Calu3 (cell line): ENCODE measurements around the gene LCLAT1. TPM values are rescaled to one million over a fixed set of nuclear protein-coding genes. Genes with fewer than 3 reads are reported as not detected.

Experiments used
- BruUV-seq: library from RNA; stranded (reverse); fragments of 400-500 nt; replicated peaks from 2 replicates; lab custom pipeline; 2021; lab: Mats Ljungman, UMichigan
- CTCF ChIA-PET: fragments of 300-600 bp; sonication (Branson Sonifier 250); formaldehyde crosslinking; loops from one replicate; lab custom pipeline; 2022; ENCODE audit warnings: antibody characterized with exemption; lab: Charles Lee
- DNase-seq: peaks from one replicate; pipeline ENCODE4 v3.0.0; 2022
- H3K27ac Mint-ChIP-seq: one replicate; pipeline ENCODE4 v1.8.0; 2022; ENCODE audit warnings: mixed read lengths; ENCODE audit not compliant: unreplicated experiment
- H3K27me3 Mint-ChIP-seq: one replicate; pipeline ENCODE4 v1.8.0; 2022; ENCODE audit warnings: mixed read lengths; ENCODE audit not compliant: unreplicated experiment
- H3K36me3 Mint-ChIP-seq: one replicate; pipeline ENCODE4 v1.8.0; 2022; ENCODE audit warnings: mild to moderate bottlenecking, moderate library complexity, mixed read lengths; ENCODE audit not compliant: insufficient read depth, unreplicated experiment
- H3K4me1 Mint-ChIP-seq: one replicate; pipeline ENCODE4 v1.8.0; 2022; ENCODE audit warnings: mild to moderate bottlenecking, low read depth, mixed read lengths; ENCODE audit not compliant: unreplicated experiment
- H3K4me3 Mint-ChIP-seq: one replicate; pipeline ENCODE4 v1.8.0; 2022; ENCODE audit warnings: mild to moderate bottlenecking, low read depth, moderate library complexity, mixed read lengths; ENCODE audit not compliant: unreplicated experiment
- H3K9me3 Mint-ChIP-seq: one replicate; pipeline ENCODE4 v1.8.0; 2022; ENCODE audit warnings: low read depth, mixed read lengths; ENCODE audit not compliant: unreplicated experiment
- CTCF ChIP-seq: fragments of 200-600 bp; IDR thresholded peaks from one replicate; pipeline ENCODE4 v1.8.0; 2022; ENCODE audit warnings: antibody characterized with exemption; ENCODE audit not compliant: unreplicated experiment
- intact Hi-C: fragments of 100-400 bp; cut with micrococcal nuclease; formaldehyde crosslinking; loops from one replicate; pipeline ENCODE4 v1.10.0; 2022; ENCODE audit not compliant: unreplicated experiment
- total RNA-seq: library from RNA; stranded (reverse); gene quantifications from 2 replicates; pipeline ENCODE4 v1.2.3, GENCODE V29; 2022

The LCLAT1 gene
- total RNA-seq, 1 experiment from 2014 or later: 47.6 TPM

- no peak for TF ChIP-seq CTCF
- no TSS peak for BruUV-seq
- Mint-ChIP-seq H3K36me3 (peaks cover 5% of the 10 kb centered on the region), H3K27ac (no peak overlapping the region), H3K4me3 (no peak overlapping the region), H3K27me3 (no peaks in the 10 kb centered on the region), H3K4me1 (peaks cover 25% of the 10 kb centered on the region), H3K9me3 (no peaks in the 10 kb centered on the region)
- intact Hi-C loops: no loop called here
- CTCF ChIA-PET: no interaction called here
- DNase-seq: no peak
Measured at GRCh38 chr2:30484145-30484544, 37.1 kb downstream of the LCLAT1 start.

- Mint-ChIP-seq H3K9me3 (no peaks in the 10 kb centered on the region), H3K27me3 (no peaks in the 10 kb centered on the region), H3K27ac (no peak overlapping the region), H3K4me1 (peaks cover 25% of the 10 kb centered on the region), H3K4me3 (no peak overlapping the region), H3K36me3 (peaks cover 5% of the 10 kb centered on the region)
- no peak for TF ChIP-seq CTCF
- DNase-seq: no peak
- intact Hi-C loops: no loop called here
- CTCF ChIA-PET: no interaction called here
- BruUV-seq: no TSS peak
Measured at GRCh38 chr2:30484995-30485394, 37.9 kb downstream of the LCLAT1 start.

- no peaks in the 10 kb centered on the region for H3K36me3 Mint-ChIP-seq
- no peak overlapping the region for H3K4me3 Mint-ChIP-seq
- no peak for TF ChIP-seq CTCF
- peaks cover 10% of the 10 kb centered on the region for H3K4me1 Mint-ChIP-seq
- intact Hi-C loops: no loop called here
- H3K27me3 Mint-ChIP-seq: no peaks in the 10 kb centered on the region
- CTCF ChIA-PET: no interaction called here
- DNase-seq: no peak
- H3K9me3 Mint-ChIP-seq: no peaks in the 10 kb centered on the region
- no peak overlapping the region for H3K27ac Mint-ChIP-seq
- BruUV-seq: no TSS peak
Measured at GRCh38 chr2:30486655-30487054, 39.6 kb downstream of the LCLAT1 start.

GRCh38 chr2:30487603-30488002 is 40.6 kb downstream of the LCLAT1 start:
- intact Hi-C loops: no loop called here
- no TSS peak for BruUV-seq
- Mint-ChIP-seq H3K36me3 (no peaks in the 10 kb centered on the region), H3K4me1 (peaks cover 4% of the 10 kb centered on the region), H3K27me3 (no peaks in the 10 kb centered on the region), H3K4me3 (no peak overlapping the region), H3K9me3 (no peaks in the 10 kb centered on the region), H3K27ac (no peak overlapping the region)
- TF ChIP-seq CTCF: no peak
- no peak for DNase-seq
- CTCF ChIA-PET: no interaction called here
